ENCODE measurements around the gene TNNC1.
A peak's percentile ranks its signal among the peaks of the same experiment; 100 is the strongest.

The TNNC1 gene

DNA sequence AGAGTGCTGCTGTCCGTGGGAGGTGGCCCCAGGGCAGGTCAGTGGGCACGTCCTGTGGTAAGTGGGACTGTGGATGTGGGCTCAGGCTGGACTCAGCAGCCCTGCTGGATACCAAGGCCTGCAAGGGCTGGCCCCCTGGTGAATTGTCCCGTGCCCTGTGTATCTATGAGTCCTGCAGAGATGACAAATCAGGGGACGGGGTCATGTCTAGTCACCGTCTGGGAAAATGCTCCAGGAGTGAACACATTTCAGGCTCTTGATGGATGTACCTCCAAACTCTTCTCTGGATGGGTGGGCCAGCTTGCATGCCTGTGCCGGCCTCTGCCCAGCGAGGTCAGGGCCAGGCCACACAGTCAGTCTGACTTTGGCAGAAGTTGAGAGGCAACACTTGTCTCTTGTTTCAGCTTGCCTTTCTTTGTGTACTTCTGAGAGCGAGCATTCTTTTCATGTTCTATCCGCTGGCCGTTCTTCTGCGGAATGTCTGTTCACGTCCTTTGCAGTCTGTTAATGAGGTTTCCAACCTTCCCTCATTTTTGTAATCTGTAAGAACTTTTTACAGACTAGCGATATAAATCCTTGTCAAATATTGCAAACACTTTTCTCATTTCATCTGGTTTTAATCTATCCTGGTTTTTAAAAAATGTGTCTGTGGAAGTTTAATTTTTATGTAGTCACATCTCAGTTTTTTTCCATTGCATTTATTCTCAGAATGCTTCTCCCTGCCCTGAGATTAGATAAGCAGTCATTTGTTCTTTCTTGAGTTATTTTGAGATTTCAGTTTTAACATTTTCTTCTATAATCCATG lies 29.9 kb upstream of the TNNC1 start:
- ATAC-seq = no peak

DNA sequence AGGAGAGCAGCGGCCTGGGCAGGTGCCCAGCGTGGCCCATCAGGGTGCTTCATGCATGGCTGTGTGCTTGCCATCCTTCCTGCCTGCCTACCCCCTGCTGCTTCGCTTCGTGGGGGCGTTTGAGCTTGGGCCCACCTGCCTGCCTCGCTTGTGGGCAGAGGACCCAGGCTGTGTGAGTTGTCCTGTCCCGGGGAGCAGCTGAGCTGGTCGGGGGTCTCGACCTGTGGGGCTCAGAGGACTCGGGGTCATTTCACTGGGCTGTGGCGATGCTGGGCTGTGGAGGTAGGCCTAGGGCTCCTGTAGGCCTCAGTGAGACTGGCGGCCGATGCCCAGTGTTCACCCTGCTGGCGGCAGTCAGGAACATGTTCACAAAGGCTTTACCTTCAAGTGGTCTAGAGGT lies 29.2 kb upstream of the TNNC1 start:
- no peak for ATAC-seq

DNA sequence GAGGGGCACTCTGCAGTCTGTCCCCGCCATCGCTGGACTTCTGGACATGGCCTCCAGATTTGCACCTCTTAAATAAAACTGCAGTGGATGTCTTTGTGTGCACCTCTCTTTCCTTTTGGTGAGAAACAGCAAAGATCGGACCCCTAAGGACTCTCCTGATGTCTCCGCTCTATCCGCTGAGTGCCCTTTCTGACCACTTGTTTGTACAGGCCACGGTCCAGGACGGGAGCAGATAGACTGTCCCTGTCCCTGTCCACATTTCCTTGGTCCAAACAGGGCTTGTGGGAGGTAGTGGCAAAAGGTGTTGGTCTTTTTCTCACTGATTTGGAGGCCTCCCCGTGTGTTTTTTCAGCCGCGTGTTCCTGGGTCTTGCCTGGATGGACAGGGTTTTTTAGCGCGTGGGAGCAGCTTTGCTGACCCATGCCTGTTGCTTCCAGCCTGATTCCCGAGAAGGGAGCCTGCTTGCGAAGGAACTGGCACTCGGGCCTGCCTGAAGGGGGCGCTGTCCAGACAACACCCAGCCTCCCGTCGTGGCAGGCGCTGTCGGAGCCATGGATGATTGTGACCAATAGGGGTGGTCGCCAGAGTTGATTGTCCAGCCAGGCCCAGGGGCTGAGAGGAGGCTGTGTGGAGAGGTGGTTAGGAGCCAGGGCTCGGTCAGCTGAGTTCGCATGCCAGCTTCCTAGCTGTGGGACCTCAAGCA lies 28.1 kb upstream of the TNNC1 start:
- ATAC-seq = no peak

DNA sequence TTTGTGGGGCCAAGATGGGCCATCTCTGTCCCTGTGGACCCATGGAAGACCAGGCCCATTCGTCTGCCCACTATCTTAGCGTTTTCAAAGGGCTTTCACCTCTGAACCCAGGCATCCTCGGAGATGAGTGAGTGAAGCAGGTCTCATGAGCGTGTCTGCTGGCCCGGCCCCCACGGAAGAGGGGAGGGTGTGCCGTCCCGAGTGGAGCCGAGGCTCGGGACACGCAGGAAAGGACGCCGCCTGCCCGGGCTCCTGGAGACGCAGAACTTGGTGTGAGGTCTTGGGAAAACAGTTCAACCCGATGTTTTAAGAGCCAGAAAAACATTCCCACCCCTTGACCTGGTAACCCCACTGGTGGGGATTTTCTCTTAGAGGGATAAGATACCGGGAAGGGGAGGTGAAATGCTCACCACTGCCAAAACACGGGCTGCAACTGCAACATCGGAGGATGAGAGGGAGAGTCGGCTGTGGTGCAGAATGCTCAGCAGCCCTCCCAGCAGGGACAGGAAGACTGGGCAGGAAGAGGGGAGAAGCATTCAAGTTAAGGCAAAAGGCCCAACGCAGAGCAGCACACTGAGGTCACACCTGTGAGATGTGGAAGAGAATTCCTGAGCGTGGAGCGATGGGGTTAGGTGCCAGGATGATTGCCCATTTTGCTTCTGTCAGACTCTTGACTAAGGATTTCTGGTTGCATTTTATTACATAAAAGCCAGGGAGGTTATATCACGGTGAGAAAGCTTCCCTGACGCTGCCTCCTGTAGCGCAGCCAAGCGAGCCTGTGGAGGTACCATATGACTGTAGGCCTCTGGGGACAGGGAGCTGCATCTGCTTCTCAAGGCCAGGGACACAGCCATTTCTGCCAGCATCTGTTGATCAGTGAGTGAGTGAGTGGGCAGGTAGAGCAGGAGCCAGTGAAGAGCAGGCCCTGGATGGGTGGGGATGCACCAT lies 27.2 kb upstream of the TNNC1 start:
- no peak for ATAC-seq

GRCh38 chr3:52479877-52480575 lies 26.2 kb upstream of the TNNC1 start:
- ATAC-seq = no peak

- ATAC-seq = no peak
Observed at GRCh38 chr3:52479037-52479876, 25.4 kb upstream of the TNNC1 start.

DNA sequence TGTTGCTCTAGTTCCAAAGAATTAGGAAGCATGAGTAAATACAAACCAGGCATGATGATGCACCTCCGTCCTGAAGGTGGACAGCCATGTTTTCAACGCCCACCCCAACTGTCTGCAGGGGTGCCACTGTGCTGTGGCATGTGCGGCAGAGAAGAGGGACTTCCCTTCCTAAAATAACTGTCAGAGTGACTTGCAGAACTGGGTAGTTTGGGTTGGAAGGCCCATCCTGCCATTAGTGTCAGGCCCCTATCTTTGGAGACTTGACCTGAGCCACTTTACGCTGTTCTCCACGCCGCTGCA lies 23.9 kb upstream of the TNNC1 start:
- ATAC-seq = no peak

DNA sequence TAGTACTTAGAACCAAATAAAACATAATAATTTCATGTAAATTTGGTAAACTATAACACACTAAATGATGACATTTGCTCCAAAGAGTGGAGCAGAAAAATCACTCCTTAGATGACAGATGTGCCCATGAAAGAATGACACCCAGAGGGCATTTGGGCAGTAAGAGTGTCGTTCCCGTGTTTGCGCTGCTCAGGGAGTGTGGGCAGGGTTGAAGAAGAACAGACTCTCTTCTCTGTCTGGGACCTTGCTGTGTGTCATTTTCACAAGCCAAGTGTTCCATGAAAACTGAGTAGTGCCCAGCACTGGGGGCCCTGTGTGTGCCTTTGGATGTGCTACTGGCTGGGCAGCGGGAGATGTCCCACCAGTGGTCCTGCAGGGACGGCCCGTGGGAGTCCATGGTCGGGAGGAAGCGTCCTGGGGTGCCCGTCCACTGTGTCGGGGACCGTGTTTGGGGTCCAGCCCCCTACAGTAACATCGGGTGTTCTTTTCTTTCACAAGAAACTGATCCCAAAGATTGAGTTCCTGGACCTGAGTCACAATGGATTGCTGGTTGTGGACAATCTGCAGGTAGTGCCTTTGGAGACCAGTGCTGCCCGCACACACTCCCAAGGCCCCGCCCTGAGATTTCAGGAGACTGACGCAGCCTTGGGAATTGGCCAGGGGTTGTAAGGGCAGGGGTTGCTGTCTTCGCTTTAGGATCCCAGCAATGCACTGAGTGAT lies 23.4 kb upstream of the TNNC1 start:
- ATAC-seq = no peak

GRCh38 chr3:52473026-52473425 lies 19.2 kb upstream of the TNNC1 start:
- ATAC-seq = no peak

GRCh38 chr3:52472239-52473000 lies 18.6 kb upstream of the TNNC1 start:
- ATAC-seq = no peak

- peak in 1 of 2 donors; percentile 36 for ATAC-seq
Observed at GRCh38 chr3:52471371-52472238, 17.8 kb upstream of the TNNC1 start.

- ATAC-seq = no peak
Observed at GRCh38 chr3:52470920-52471319, 17.1 kb upstream of the TNNC1 start.

DNA sequence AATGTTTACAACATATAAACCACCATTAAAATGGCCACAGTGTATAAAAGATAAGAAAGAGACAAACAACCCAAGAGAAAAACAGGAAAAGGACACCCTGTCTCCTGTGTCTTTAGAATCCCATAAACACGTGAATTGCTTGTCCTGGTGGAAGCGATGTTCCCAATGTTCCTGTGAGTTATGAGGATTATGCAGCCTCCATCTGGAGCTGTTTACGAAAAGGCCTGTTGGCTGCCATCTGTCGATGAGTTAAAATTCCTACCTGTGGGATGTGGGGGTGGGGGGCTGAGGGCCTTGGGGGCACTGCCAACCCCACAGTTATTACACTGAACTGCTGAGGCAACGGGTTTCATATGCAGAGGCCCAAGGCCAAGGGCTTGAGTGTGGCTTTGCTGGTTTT lies 15.2 kb upstream of the TNNC1 start:
- ATAC-seq = no peak

DNA sequence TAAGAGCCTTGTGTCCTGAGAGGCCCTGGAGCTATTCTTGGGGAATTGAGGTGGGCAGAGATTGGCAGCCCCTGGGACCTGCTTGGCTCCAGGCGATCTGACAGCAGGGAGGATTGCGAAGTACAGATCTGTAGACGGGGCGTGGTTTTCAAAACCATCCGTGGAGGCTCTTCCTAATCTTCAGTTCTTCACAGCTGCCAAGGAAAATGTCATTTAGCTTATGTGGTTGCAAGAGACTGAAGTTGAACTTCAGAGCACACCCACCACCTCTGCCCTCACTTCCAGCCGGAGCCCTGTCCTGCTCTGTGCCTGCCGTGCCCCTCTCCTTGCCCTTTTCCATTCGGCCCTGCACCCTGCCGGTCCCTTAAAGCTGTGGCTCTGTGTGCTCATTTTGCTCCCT lies 14.5 kb upstream of the TNNC1 start:
- ATAC-seq = no peak

DNA sequence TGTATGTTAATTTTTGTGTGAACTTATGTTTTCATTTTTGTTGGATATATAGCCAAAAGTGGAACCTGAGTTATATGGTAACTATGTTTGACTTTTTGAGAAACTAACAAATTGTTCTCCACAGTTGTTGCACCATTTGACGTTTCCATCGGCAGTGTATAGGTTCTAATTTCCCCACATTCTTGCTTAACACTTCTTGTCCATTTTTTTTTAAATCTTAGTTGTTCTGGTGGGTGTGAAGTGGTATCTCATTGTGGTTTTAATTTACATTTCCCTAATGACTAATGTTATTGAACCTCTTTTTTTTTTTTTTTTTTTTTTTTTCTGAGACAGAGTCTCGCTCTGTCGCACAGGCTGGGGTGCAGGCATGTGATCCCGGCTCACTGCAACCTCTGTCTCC lies 9.6 kb upstream of the TNNC1 start:
- peak; percentile 38 to 49 for ATAC-seq

- no peak for ATAC-seq
Observed at GRCh38 chr3:52461874-52462273, 8.0 kb upstream of the TNNC1 start.

GRCh38 chr3:52458770-52459545 lies 5.1 kb upstream of the TNNC1 start:
- no peak for ATAC-seq

DNA sequence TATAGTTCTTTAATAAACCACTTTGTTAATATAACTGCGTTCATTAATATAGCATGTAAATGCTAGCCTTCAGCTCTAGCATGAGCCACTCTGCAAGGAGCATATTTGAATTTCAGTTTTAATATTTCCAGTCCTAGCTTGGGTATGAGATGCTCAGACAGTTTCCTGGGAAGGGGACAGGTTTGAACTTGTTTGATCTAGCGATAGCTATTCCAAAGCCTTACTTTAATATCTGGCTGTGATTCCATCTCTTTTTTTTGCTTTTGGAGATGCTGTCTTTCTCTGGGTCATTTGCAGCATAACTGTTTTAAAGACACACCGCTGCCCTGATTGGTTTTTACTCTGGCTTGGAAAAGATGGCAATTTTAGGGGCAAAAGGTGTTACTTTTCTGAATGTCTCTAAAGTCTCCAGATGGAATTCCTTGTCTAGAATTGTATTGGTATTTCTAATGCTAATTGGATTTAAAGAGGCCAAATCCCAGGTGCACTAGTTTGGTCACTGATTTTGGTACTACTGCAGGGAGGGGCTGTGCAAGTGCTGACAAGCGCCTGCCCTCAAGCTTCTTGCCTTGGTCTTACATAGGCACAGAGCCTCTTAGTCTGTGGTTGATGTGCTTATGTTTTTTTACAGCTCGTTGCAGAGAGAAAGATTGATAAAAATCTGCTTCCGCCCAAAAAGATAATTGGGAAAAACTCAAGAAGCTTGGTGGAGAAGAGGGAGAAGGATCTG lies 4.4 kb upstream of the TNNC1 start:
- no peak for ATAC-seq
